ENCODE measurements around the gene TMEM11.

DNA sequence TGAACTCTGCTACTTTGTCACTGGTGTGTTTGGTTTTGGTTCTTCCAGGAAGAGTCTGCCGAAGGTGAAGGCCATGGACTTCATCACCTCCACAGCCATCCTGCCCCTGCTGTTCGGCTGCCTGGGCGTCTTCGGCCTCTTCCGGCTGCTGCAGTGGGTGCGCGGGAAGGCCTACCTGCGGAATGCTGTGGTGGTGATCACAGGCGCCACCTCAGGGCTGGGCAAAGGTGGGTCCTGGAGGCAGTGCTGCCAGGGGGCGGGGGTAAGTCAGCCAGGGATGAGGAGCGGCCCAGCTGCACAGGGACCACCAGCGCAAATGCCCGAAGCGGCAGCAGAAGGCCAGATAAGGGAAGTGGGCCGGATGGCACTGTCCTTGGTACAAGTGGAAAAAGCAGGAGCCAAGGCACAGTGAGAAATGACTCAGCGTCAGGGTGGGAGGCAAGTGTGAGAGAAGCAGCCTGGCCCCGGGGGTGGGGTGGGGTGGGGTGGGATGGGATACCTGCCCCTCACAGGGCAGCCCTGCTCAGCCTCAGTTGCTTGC is 41.9 kb downstream of the TMEM11 start:
- TF ChIP-seq EZH2 (IDR thresholded peaks at IDR 0.05; ENCODE audit: insufficient read depth, poor library complexity, severe bottlenecking): no peak
- TF ChIP-seq EZH2phosphoT487 (IDR thresholded peaks at IDR 0.05; ENCODE audit: insufficient read depth, low read depth): no peak

All from GM23248 (cell line).